Right kidney (tissue), 1 donor: Measurements from ENCODE around the gene NARF.
A peak's percentile ranks its signal among the peaks of the same experiment; 100 is the strongest.
"Not testable (repeated sequence)": the region's sequence is repeated elsewhere in the genome, so short reads cannot be mapped to it uniquely, and the experiment has no call there.

Experiments
- DNase-seq: peaks from one replicate; pipeline ENCODE4 v3.0.0-alpha.2; 2016

Gene NARF

DNA sequence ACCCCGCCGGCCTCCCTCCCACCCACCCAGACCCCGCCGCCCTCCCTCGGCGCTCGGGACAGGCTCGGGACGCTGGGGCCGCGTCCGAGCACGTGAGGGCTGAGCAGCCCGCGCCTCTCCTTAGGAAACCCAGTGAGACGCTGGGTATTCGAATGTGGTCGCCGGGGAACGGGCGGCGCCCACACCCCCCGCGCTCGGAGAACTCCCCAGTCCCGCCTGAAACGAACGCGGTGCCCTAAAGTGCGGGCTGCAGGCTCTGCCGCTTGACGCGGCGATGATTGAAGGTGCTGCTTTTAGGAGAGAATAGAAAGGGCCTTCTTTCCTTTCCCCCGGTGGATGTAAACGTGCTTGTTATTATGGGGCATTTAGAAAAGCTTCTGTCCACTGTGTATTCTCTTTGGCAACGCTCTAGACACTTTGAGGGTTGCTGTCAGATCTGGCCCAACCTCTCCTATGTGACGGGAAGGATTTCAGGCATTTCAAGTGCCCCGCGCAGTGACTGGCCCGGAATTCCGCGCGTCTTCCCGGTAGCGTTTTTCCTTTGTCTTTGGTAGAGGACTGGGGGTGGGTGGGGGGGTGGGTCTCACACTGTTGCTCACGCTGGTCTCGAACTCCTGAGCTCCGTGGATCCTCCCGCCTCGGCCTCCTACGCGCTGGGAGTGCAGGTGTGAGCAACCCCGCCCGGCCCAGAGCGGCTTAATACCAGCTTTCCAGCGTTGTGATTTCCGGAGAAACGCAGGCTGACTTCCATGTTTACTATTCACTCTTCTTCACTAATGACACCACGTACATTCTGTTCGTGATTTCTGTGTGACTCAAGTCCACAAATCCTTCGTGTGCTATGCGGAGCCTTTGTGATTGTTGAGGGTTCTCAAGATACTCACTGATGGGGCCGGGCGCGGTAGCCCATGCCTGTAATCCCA lies 39.2 kb downstream of the NARF start:
- peak; percentile 84 for DNase-seq

DNA sequence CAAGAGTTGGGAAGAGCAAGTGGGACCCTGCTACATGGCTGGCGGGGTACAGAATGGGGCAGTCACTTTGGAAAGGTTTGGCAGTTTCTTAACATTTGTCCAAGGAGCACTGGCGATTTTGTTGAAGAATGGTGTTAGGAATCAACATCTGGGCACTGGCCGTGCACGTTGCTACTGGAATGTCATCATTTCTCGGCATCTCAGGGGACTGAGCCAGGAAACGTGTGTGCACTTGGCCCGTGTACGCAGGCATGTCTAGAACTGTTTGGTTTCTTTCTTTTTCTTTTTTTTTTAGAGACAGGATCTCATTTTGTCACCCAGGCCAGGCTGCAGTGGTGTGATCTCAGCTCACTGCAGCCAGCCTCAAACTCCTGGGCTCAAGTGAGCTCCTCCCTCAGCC lies 43.7 kb downstream of the NARF start:
- no peak for DNase-seq

GRCh38 chr17:82503094-82503727 lies 44.7 kb downstream of the NARF start:
- DNase-seq: no peak

- DNase-seq: no peak
These were observed 45.3 kb downstream of the NARF start for GRCh38 chr17:82503728-82504308.

GRCh38 chr17:82505296-82505695 lies 46.8 kb downstream of the NARF start:
- DNase-seq: no peak

GRCh38 chr17:82506402-82506801 lies 47.9 kb downstream of the NARF start:
- DNase-seq: not testable (repeated sequence)

- DNase-seq: no peak
These were observed 49.2 kb downstream of the NARF start for GRCh38 chr17:82507631-82508175.

DNA sequence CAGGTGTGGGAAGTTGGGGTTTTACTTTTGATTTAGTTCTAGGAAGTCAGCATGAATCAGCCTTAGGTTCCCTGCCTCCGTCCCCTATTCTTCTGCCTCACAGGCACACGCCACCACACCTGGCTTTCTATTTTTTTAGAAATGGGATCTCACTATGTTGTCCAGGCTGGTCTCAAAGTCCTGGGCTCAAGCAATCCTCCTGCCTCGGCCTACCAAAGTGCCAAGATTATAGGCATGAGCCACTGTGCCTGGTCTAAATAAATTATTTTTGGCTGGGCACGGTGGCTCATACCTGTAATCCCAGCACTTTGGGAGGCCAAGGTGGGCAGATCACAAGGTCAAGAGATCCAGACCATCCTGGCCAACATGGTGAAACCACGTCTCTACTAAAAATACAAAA lies 53.1 kb downstream of the NARF start:
- DNase-seq: not testable (repeated sequence)

GRCh38 chr17:82513864-82514263 lies 55.3 kb downstream of the NARF start:
- DNase-seq: not testable (repeated sequence)

GRCh38 chr17:82517230-82517865 lies 58.8 kb downstream of the NARF start:
- no peak for DNase-seq

GRCh38 chr17:82518826-82519810 lies 60.6 kb downstream of the NARF start, which contains the start of gene FOXK2:
Gene FOXK2 (plus strand): TSS chr17:82519732. CDS start chr17:82519889, 157 bp downstream.
- DNase-seq: peak; percentile 84

DNA sequence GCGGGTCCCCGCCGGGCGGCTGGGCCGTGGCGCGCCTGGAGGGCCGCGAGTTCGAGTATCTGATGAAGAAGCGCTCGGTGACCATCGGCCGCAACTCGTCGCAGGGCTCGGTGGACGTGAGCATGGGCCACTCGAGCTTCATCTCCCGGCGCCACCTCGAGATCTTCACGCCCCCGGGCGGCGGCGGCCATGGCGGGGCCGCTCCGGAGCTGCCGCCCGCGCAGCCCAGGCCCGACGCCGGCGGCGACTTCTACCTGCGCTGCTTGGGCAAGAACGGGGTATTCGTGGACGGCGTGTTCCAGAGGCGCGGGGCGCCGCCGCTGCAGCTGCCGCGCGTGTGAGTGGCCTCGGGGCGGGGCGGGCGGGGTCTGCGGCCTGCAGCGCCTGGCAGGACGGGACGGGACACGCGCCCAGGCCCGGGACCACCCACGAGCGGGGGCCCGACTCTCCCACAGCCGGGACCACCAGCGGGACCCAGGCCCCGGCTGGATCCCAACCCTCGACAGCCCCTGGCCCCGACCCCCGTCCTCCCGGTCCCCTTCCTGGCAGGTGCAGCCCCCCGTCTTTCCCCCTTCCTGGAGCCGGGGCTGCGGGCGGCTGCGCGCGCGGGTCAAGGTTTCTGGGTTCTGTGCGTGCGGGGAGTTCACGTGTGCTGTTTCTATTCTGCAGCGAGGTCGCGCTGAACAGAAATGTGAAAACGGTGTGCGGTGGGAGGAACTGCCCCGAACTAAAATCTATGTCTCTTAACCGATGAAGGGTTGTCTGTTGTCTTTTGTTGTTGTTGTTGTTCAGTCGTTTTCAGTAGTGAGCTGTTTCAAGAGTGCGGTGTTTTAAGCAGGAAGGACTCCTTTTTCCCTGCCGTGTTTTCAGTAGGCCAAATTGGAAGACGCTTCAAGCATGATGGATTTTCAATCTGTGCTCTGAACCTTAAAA lies 61.7 kb downstream of the NARF start:
- DNase-seq: peak; percentile 70

DNA sequence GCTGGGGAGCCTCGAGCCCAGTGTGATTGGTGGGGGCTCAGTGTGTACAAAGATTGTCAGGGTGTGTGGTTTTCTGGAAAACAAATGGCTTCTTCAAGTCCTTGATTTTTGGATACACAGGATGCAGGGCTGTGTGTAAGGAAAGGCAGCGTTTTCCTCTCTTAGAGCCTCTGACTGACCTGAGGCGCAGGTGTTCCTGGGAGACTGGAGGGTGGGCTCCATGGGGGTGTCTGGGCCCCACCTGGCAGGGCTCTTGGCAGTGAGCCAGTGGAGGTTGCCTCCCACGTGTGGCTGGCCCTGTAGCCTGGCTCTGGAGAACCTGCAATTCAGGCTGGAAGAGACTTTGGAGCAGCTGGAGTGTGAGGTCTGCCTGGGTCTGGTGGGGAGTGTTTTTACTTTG lies 66.0 kb downstream of the NARF start:
- no peak for DNase-seq

GRCh38 chr17:82525712-82526111 lies 67.2 kb downstream of the NARF start:
- DNase-seq: no peak

DNA sequence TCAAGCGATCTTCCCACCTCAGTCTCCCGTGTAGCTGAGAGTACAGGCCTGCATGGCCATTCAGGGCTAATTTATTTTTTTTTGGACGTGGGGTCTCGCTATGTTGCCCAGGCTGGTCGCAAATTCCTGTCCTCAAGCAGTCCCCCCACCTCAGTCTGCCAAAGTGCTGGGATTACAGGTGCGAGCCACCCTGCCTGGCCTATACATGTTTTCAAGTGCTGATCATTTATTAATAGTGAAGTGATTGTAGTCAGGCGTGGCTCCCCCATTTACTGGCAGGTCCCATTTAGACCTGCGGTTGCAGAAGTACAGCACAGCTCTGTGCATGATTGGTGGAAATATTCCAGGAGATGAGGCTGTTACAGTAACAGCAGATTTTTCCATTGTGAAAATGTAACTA lies 69.4 kb downstream of the NARF start:
- no peak for DNase-seq

DNA sequence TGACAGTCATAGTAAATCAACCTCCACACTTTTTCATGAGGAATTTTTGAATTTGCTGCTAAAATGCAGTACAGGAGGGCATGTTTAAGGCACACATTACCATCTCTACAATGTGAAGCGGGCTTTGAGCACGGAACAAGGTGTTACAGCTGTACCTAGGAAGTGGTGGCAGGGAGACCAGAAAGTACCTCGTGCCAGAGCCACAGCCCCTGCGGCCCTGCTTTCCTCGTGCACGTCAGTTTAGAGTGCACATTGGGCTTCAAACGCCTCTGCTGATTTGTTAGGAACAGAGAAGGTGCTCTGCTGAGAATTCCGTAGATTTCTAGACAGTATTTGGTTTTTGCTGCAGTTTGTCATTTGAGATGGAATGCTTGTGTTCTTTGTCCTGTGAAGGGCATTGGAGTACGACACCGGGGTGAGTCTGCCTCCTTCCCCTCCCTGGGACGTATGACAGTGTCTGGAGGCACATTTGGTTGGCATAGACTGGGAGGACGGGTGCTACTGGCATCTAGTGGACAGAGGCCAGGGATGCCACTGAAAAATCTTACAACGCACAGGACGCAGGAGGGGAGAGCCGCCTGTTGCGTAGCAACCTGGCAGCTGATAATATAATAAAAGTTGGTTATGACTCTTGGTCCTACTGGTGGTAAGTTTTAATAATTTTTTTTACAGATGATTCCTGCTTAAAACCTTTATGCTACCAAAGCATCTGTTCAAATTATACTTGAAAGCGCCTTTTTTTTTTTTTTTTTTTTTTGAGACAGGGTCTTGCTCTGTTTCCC lies 70.1 kb downstream of the NARF start:
- peak; percentile 39 for DNase-seq

DNA sequence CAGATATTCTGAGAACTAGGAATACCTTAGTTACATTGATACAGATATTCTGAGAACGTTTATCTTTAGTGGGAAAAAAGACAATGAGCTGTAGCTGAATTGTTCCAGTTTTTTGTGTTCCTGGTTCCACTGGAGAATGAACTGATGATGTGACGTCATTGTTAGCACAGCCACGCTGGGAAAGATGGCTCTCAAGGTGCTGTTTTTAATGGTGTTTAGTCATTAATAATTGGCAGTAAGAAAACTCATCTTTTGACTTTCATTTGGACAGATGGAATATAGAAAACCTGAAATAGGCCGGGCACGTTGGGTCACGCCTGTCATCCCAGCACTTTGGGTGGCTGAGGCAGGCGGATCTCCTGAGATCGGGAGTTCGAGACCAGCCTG lies 71.4 kb downstream of the NARF start:
- DNase-seq: no peak

DNA sequence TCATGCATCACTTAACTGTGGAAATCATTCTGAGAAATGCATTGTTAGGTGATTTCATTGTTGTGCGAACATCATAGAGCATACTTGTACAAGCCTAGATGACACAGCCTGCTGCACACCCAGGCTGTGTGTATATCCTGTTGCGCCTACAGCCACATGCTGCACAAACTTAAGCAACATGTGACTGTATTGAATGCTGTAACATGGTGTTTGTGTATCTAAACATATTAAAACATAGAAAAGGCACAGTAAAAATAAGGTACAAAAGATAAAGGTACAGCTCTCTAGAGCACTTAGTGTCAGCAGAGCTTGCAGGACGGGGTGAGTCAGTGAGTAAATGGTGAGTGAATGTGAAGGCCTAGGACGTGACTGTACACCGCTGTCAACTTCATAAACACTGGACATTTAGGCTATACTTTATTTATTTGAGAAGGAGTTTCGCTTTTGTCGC lies 72.9 kb downstream of the NARF start:
- DNase-seq: no peak

- no peak for DNase-seq
These were observed 75.9 kb downstream of the NARF start for GRCh38 chr17:82534401-82534812.
